ENCODE results near the gene SMC1B. TPM values are rescaled to one million over a fixed set of nuclear protein-coding genes. Genes with fewer than 3 reads are reported as not detected.
A peak's percentile ranks its signal among the peaks of the same experiment; 100 is the strongest.
"Not testable (repeated sequence)": the region's sequence is repeated elsewhere in the genome, so short reads cannot be mapped to it uniquely, and the experiment has no call there.

SMC1B gene
- polyA plus RNA-seq, 1 donor: 0.27 TPM

DNA sequence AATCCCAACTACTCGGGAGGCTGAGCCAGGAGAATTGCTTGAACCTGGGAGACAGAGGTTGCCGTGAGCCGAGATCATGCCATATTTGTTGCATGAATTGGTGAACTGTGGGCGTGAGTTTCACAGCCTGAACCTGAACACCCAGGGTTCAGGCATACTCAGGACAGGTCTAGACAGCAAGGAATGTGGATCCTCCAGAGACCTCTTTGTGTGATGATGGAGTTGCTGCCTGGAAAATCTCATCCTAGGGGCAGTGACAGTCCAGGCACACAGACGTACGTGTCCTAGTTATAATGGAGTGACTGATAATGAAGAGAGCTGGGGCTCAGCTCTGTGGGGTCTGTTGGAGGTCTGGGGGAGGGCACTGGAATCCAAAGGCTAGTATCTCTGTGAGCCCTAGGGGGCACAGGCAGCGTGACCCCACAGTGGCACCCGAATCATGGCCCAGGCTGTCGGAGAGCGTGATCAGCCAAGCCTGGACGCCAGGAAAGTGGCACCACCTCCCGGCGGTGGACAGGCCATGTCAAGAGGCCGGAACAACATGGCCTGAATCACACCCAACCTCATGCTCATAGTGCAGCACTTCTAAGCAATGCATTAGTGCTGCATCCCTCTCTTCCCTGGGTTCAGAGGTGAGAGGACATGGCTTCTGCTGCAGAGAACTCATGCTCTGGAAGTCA lies 31.8 kb upstream of the SMC1B start:
- H3K27me3 ChIP-seq (ENCODE audit: control insufficient read depth, insufficient read depth, low read length): no peaks in the 10 kb centered on the region
- H3K4me1 ChIP-seq (ENCODE audit: control insufficient read depth, insufficient read depth, low read length): no peaks in the 10 kb centered on the region
- no CpG with 5 or more reads among the region's 14 CpGs for WGBS (ENCODE audit: insufficient coverage, low lambda C conversion rate)
- H3K4me3 ChIP-seq (ENCODE audit: low read length): no peak overlapping the region
- DNase-seq: no peak
- no peaks in the 10 kb centered on the region for H3K9me3 ChIP-seq (ENCODE audit: control insufficient read depth, low read depth, low read length)
- H3K27ac ChIP-seq (ENCODE audit: low read length): no peak overlapping the region
- no peaks in the 10 kb centered on the region for H3K36me3 ChIP-seq (ENCODE audit: control insufficient read depth, insufficient read depth, low read length)

DNA sequence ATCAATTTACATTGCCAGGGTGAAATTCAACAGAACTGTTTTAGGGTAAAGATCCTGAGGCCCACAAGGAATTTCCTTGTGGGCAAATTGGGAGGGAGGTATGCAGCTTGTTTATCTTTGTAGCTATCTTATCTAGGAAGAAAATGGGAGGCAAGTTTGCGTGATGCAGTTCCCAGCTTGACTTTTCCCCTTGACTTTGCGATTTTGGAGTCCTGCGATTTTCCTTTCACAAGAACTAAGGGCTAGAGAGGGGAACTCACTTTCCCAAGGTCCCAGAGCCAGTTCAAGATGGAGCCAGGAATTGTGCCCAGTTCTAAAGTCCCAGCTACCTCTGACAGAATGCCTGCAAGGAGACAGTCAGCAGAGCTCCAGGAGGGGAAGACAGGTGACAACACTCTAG lies 30.8 kb upstream of the SMC1B start:
- no peaks in the 10 kb centered on the region for H3K4me1 ChIP-seq (ENCODE audit: control insufficient read depth, insufficient read depth, low read length)
- H3K27me3 ChIP-seq (ENCODE audit: control insufficient read depth, insufficient read depth, low read length): no peaks in the 10 kb centered on the region
- no CpG with 5 or more reads among the region's 3 CpGs for WGBS (ENCODE audit: insufficient coverage, low lambda C conversion rate)
- H3K27ac ChIP-seq (ENCODE audit: low read length): no peak overlapping the region
- H3K36me3 ChIP-seq (ENCODE audit: control insufficient read depth, insufficient read depth, low read length): no peaks in the 10 kb centered on the region
- H3K9me3 ChIP-seq (ENCODE audit: control insufficient read depth, low read depth, low read length): no peaks in the 10 kb centered on the region
- DNase-seq: no peak
- no peak overlapping the region for H3K4me3 ChIP-seq (ENCODE audit: low read length)

DNA sequence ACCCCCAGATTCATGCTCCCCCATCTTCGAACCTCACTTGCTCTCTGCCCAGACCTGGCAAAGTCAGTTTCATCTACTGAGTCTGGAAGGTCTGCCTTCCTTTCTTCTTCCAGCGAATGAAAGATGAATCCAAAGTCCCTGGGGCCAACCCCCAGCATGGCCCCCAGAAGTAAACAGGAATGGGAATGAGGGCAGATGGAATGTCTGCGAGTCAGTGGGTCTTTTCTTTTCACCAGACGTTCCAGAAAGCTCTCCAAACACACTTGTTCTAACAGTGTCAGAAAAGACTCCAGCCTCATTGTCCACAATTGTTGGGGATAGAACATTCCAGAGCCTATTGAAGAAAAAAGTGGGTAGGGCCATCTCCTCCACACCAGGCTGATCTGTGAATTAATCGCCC lies 28.7 kb upstream of the SMC1B start:
- Histone ChIP-seq H3K4me1 (ENCODE audit: control insufficient read depth, insufficient read depth, low read length) (no peaks in the 10 kb centered on the region), H3K27ac (ENCODE audit: low read length) (no peak overlapping the region), H3K9me3 (ENCODE audit: control insufficient read depth, low read depth, low read length) (no peaks in the 10 kb centered on the region), H3K27me3 (ENCODE audit: control insufficient read depth, insufficient read depth, low read length) (no peaks in the 10 kb centered on the region), H3K4me3 (ENCODE audit: low read length) (no peak overlapping the region), H3K36me3 (ENCODE audit: control insufficient read depth, insufficient read depth, low read length) (no peaks in the 10 kb centered on the region)
- peak in 1 of 2 donors; percentile 58 for DNase-seq
- no CpG with 5 or more reads among the region's 5 CpGs for WGBS (ENCODE audit: insufficient coverage, low lambda C conversion rate)

DNA sequence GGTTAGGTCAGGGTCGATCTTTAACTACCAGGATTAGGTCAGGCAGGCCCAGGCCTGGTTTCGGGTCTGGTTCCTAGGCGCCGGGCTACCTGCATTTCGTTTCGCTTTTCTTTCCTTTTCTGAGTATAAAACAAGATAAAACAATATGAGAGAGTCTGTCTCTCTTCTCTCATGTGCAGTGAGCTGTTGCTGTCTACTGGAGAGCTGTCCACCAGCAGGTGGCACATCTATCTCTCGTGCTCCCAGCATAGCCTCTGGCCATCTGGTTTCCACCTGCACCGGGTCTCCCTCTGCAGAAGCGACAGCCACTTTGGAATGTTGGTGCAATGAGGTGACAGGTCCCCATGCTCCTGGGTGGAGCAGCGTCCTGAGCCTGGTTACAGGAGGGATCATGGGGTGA lies 27.7 kb upstream of the SMC1B start:
- H3K9me3 ChIP-seq (ENCODE audit: control insufficient read depth, low read depth, low read length): no peaks in the 10 kb centered on the region
- H3K27ac ChIP-seq (ENCODE audit: low read length): no peak overlapping the region
- no peaks in the 10 kb centered on the region for H3K27me3 ChIP-seq (ENCODE audit: control insufficient read depth, insufficient read depth, low read length)
- H3K4me3 ChIP-seq (ENCODE audit: low read length): no peak overlapping the region
- peak; percentile 64 to 75 for DNase-seq
- no CpG with 5 or more reads among the region's 10 CpGs for WGBS (ENCODE audit: insufficient coverage, low lambda C conversion rate)
- no peaks in the 10 kb centered on the region for H3K36me3 ChIP-seq (ENCODE audit: control insufficient read depth, insufficient read depth, low read length)
- H3K4me1 ChIP-seq (ENCODE audit: control insufficient read depth, insufficient read depth, low read length): no peaks in the 10 kb centered on the region

DNA sequence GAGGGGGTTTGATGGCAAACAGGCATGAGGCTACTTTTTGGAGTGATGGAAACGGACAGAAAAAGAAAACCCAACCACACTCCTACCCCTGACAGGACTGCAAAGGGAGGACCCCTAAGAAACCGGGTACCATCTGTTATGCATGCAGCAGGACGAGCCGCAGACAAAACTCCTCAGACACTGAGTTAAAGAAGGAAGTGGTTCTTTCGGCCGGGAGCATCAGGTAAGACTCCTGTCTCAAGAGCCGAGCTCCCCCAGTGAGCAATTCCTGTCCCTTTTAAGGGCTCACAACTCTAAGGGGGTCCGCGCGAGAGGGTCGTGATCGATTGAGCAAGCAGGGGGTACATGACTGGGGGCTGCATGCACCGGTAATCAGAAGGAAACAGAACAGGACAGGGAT lies 27.3 kb upstream of the SMC1B start:
- DNase-seq; H3K4me1 ChIP-seq (ENCODE audit: control insufficient read depth, insufficient read depth, low read length); H3K27me3 ChIP-seq (ENCODE audit: control insufficient read depth, insufficient read depth, low read length); H3K9me3 ChIP-seq (ENCODE audit: control insufficient read depth, low read depth, low read length); H3K4me3 ChIP-seq (ENCODE audit: low read length); H3K36me3 ChIP-seq (ENCODE audit: control insufficient read depth, insufficient read depth, low read length); H3K27ac ChIP-seq (ENCODE audit: low read length): not testable (repeated sequence)
- no CpG with 5 or more reads among the region's 13 CpGs for WGBS (ENCODE audit: insufficient coverage, low lambda C conversion rate)

DNA sequence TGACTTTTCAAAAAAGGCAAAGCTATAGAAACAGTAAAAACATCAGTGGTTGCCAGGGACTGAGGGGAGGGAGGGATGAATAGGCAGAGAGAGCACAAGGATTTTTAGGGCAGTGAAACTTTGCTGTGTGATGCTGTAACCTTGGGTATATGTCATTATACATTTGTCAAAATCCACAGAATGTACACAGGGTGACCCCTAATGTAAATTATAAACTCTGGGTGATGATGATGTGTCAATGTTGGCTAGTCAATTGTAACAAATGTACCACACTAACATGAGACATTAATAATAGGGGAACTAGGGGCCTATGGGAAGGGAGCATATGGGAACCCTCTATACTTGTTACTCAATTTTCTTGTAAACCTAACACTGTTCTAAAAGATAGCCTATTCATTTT lies 24.9 kb upstream of the SMC1B start:
- DNase-seq: no peak
- H3K27me3 ChIP-seq (ENCODE audit: control insufficient read depth, insufficient read depth, low read length): no peaks in the 10 kb centered on the region
- no peaks in the 10 kb centered on the region for H3K36me3 ChIP-seq (ENCODE audit: control insufficient read depth, insufficient read depth, low read length)
- no peaks in the 10 kb centered on the region for H3K9me3 ChIP-seq (ENCODE audit: control insufficient read depth, low read depth, low read length)
- peaks cover 9% of the 10 kb centered on the region for H3K4me1 ChIP-seq (ENCODE audit: control insufficient read depth, insufficient read depth, low read length)
- no peak overlapping the region for H3K4me3 ChIP-seq (ENCODE audit: low read length)
- H3K27ac ChIP-seq (ENCODE audit: low read length): no peak overlapping the region

DNA sequence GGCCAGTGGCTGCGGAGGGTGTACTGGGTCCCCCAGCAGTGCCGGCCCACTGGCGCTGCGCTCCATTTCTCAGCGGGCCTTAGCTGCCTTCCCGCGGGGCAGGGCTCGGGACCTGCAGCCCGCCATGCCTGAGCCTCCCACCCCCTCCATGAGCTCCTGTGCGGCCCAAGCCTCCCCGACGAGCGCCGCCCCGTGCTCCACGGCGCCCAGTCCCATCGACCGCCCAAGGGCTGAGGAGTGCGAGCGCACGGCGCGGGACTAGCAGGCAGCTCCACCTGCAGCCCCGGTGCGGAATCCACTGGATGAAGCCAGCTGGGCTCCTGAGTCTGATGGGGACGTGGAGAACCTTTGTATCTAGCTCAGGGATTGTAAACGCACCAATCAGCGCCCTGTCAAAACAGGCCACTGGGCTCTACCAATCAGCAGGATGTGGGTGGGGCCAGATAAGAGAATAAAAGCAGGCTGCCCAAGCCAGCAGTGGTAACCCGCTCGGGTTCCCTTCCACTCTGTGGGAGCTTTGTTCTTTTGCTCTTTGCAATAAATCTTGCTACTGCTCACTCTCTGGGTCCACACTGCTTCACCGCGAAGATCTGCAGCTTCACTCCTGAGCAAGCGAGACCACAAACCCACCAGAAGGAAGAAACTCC lies 23.6 kb upstream of the SMC1B start:
- not testable (repeated sequence) for H3K4me3 ChIP-seq (ENCODE audit: low read length); H3K27me3 ChIP-seq (ENCODE audit: control insufficient read depth, insufficient read depth, low read length); H3K4me1 ChIP-seq (ENCODE audit: control insufficient read depth, insufficient read depth, low read length); H3K27ac ChIP-seq (ENCODE audit: low read length); DNase-seq; H3K36me3 ChIP-seq (ENCODE audit: control insufficient read depth, insufficient read depth, low read length); H3K9me3 ChIP-seq (ENCODE audit: control insufficient read depth, low read depth, low read length)
- WGBS (ENCODE audit: insufficient coverage, low lambda C conversion rate): no CpG with 5 or more reads among the region's 34 CpGs

DNA sequence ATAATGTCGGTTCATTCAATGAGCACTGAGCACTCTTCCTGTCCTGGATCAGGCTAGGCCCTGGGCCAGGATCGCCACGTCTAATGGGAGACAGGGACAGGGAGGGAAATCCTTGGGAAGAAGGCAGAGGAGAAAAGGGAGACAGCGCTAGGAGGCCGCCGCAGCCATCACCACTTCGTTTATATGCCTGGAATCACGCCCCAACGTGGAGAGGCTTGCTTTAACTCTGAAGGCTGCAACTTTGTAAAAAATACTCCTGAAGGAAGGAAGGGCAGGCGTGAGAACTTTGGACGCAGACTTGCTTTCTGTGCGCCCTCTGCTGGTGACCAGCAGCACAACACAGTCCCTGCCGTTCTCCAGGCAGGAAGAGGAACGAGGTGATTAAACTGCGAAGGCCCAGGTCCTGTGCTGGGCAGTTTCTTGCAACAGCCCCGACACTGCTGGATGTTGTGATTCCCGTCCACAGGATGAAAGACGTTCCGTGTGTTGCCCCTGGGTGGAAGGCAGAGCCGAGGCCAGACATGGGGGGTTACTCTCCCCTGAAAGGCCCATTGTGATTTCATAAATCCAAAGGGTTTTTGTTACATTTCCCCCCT lies 22.2 kb upstream of the SMC1B start:
- H3K4me1 ChIP-seq (ENCODE audit: control insufficient read depth, insufficient read depth, low read length): peaks cover 9% of the 10 kb centered on the region
- H3K9me3 ChIP-seq (ENCODE audit: control insufficient read depth, low read depth, low read length): no peaks in the 10 kb centered on the region
- no peak overlapping the region for H3K4me3 ChIP-seq (ENCODE audit: low read length)
- H3K27me3 ChIP-seq (ENCODE audit: control insufficient read depth, insufficient read depth, low read length): no peaks in the 10 kb centered on the region
- peak; percentile 92 to 93 for DNase-seq
- no peaks in the 10 kb centered on the region for H3K36me3 ChIP-seq (ENCODE audit: control insufficient read depth, insufficient read depth, low read length)
- 0% methylated on average over 1 of the region's 20 CpGs for WGBS (ENCODE audit: insufficient coverage, low lambda C conversion rate)
- peak overlapping the region; percentile 60 for H3K27ac ChIP-seq (ENCODE audit: low read length)

DNA sequence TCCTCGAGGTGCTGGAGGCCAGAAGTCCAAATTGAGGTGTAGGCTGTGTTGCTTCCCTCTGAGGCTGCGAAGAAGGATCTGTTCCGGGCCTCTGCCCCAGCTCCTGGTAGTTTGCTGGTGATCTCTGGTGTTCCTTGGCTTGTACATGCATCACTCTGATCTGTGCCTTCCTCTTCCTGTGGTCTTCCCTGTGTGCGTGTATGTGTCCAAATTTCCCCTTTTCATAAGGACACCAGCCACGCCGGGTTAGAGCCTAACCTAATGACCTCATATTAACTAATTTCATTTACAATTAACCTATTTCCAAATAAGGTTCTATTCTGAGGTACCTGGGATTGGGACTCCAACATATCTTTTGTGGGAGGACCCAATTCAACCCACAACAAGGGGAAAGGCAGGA lies 21.6 kb upstream of the SMC1B start:
- H3K4me3 ChIP-seq (ENCODE audit: low read length): no peak overlapping the region
- no CpG with 5 or more reads among the region's 6 CpGs for WGBS (ENCODE audit: insufficient coverage, low lambda C conversion rate)
- DNase-seq: no peak
- no peaks in the 10 kb centered on the region for H3K9me3 ChIP-seq (ENCODE audit: control insufficient read depth, low read depth, low read length)
- H3K27ac ChIP-seq (ENCODE audit: low read length): peak overlapping the region; percentile 60
- H3K27me3 ChIP-seq (ENCODE audit: control insufficient read depth, insufficient read depth, low read length): no peaks in the 10 kb centered on the region
- H3K4me1 ChIP-seq (ENCODE audit: control insufficient read depth, insufficient read depth, low read length): peaks cover 9% of the 10 kb centered on the region
- no peaks in the 10 kb centered on the region for H3K36me3 ChIP-seq (ENCODE audit: control insufficient read depth, insufficient read depth, low read length)

DNA sequence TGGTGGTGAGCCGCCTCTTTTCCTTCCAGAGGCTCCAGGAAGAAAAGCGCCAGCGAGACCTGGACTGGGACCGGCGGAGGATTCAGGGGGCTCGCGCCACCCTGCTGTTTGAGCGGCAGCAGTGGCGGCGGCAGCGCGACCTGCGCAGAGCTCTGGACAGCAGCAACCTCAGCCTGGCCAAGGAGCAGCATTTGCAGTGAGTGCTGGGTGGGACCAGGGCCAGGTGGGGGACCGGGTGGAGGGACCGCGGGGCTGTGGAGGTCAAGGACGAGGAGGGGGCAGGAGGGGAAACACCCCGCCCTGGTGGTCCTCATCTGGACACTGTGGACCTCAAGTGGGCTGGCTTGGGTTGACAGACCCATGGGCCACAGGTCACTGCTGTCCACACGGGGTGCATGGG lies 17.5 kb upstream of the SMC1B start:
- no peaks in the 10 kb centered on the region for H3K36me3 ChIP-seq (ENCODE audit: control insufficient read depth, insufficient read depth, low read length)
- no CpG with 5 or more reads among the region's 19 CpGs for WGBS (ENCODE audit: insufficient coverage, low lambda C conversion rate)
- H3K4me1 ChIP-seq (ENCODE audit: control insufficient read depth, insufficient read depth, low read length): peaks cover 9% of the 10 kb centered on the region
- no peak overlapping the region for H3K4me3 ChIP-seq (ENCODE audit: low read length)
- DNase-seq: no peak
- H3K27me3 ChIP-seq (ENCODE audit: control insufficient read depth, insufficient read depth, low read length): no peaks in the 10 kb centered on the region
- no peak overlapping the region for H3K27ac ChIP-seq (ENCODE audit: low read length)
- peaks cover 4% of the 10 kb centered on the region for H3K9me3 ChIP-seq (ENCODE audit: control insufficient read depth, low read depth, low read length)
